Astrocyte (in vitro differentiated cells and primary cell): ENCODE measurements around the gene SETDB2.

Experiments
- CTCF ChIP-seq: IDR thresholded peaks from 2 replicates; pipeline ENCODE4 v1.5.1; 2011; ENCODE audit warnings: low read depth, mild to moderate bottlenecking, inconsistent platforms, low read length, moderate library complexity; ENCODE audit not compliant: insufficient read depth
- EZH2 ChIP-seq: IDR thresholded peaks from 2 replicates; pipeline ENCODE4 v1.6.1; 2012; ENCODE audit warnings: mild to moderate bottlenecking, low read length, inconsistent platforms; ENCODE audit not compliant: insufficient read depth

- TF ChIP-seq CTCF (no peak), EZH2 (no peak)
Measured at GRCh38 chr13:49418206-49418605, 25.9 kb upstream of the SETDB2 start.
